SKM-1 (cell line): Measurements from ENCODE around the gene IL16.
"Not testable (repeated sequence)": the region's sequence is repeated elsewhere in the genome, so short reads cannot be mapped to it uniquely, and the experiment has no call there.

Source experiments
- DNase-seq: peaks from one replicate; lab custom pipeline; 2025; ENCODE audit not compliant: unreplicated experiment; lab: John Stamatoyannopoulos, UW

The IL16 gene

DNA sequence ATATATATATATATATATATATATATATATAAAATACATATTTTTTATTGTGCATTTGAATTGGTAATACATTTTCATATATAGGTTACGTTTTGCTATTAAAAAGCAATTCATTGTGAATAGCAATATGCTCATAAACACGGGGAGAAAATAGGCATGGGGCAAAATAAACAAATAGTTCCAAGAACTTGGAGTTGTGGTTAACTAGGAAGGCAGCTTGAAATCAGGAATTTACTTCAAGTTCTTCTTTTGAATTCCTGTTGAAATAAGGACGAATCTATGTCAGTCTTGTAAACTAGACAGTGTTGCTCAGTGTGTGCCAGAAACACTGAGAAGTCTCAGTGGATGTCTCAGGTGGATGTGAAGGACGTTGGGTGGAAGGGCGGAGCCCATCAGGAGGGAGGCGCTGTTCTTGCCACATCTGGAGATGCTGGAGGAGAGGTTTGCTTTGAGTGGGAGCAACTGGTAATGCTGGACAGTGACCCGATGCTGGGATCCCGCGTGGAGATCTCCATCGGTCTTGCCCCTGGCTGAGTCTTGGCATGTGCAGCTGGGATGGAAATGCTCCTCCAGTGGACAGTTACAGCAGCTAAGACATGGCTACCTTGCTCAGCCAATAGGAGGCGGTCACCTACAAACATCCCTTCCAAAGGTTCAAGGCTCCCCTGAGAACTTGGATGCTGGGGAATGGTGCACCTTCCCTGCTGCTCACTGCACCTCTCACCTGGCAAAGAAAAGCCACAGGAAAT, 2.5 kb downstream of the IL16 start:
- no peak for DNase-seq

DNA sequence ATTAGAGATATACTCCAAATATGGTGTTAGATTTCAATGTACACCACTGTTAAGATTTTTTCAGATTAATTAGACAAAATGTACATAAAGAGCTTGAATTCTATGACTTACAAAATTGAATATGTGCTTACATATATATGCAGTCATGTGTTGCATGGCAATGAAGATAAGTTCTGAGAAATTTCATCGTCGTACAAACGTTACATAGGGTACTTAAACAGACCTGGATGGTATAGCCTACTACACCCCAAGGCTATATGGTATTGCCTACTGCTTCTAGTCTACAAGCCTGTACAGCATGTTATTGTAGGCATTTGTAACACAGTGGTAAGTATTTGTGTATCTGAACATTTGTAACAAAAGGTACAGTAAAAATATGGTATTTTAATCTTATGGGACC, 9.3 kb downstream of the IL16 start:
- DNase-seq, result no peak

DNA sequence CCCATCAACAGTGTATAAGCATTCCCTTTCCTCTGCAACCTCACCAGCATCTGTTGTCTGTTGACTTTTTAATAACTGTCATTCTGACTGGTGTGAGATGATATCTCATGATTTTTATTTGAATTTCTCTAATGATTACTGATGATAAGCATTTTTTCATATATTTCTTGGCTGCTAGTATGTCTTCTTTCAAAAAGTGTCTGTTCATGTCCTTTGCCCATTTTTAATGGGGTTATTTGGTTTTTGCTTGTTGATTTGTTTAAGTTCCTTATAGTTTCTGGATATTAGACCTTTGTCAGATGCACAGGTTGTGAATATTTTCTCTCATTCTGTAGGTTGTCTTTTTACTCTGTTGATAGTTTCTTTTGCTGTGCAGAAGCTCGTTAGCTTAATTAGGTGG, 11.3 kb downstream of the IL16 start:
- not testable (repeated sequence) for DNase-seq

DNA sequence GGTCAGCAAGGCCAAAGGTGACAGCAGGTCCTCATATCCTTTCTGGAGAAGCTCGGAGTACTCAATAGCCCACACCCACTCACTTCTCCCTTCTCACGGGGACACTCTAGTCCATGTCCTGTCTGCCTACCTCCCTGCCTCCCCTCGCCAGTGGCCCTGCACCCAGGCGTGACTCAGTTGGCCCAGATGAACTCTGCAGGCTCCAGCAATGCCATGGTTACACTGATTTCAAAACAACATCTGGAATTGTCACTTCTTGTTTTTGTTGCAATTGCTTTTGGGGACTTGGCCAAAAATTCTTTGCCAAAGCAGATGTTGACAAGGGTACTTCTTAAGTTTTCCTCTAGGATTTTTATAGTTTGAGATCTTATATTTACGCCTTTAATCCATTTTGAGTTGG, 13.0 kb downstream of the IL16 start:
- no peak for DNase-seq

DNA sequence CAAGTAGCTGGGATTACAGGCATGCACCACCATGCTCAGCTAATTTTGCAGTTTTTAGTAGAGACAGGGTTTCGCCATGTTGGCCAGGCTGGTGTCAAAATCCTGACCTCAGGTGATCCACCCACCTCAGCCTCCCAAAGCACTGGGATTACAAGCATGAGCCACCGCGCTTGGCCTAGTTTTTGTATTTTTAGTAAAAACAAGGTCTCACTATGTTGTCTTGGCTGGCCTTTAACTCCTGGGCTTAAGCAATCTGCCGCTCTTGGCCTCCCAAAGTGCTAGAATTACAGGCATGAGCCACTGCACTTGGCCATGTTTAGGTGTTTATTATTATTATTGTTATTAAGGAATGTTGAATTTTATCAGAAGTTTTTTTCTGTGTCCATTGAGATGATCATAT, 14.7 kb downstream of the IL16 start:
- no peak for DNase-seq

DNA sequence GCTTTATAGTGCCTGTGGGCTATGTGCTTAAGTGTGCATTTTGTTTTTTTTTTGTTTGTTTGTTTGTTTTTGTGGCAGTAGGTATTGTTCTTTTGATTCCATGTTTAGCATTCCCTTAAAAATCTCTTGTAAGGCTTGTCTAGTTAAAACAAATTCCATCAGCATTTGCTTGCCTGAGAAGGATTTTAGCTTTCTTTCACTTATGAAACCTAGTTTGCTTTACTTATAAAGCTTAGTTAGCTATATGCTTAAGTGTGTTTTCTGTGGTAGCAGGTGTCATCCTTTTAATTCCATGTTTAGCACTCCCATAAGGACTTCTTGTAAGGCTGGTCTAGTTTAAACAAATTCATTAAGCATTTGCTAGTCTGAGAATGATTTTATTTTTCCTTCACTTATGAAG, 17.3 kb downstream of the IL16 start:
- no peak for DNase-seq

DNA sequence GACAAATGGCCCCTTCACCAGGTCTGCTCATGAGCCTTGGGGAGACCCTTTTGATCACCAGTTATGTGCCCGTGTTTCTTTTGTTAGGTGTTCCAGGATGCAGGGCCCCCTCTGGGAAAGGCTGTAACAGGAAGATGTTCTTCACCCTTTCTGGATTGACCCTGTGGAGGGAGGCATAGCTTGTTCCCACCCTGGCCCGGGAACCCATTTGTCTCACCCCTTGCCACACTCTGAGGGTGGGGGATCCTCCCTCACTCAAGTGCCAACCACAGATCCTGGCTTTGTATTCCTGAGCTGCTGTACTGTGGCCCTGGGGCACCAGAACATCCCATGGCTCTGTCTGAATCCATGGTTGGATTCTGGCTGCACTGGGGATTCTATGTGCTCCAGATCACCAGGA, 18.9 kb downstream of the IL16 start:
- DNase-seq, result no peak

DNA sequence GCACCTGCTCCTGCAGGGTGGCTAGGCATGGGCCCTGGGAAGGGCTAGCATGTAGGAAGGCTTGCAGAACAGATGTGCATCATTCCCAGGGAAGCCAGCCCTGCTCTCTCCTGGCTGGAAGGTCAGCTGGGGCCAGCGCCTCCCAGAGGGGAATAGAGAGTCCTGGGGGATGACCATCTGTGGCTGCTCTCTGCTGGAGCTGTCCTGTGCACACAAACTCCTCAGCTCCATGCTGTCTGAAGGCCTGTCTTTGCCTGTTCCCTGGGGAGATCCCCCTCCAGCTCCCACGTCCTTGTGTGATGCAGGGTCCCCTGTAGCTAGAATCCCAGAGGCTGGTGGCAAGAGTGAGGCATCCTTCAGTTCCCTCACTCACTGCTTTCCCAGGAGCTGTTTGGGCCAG, 19.3 kb downstream of the IL16 start:
- DNase-seq, result no peak

DNA sequence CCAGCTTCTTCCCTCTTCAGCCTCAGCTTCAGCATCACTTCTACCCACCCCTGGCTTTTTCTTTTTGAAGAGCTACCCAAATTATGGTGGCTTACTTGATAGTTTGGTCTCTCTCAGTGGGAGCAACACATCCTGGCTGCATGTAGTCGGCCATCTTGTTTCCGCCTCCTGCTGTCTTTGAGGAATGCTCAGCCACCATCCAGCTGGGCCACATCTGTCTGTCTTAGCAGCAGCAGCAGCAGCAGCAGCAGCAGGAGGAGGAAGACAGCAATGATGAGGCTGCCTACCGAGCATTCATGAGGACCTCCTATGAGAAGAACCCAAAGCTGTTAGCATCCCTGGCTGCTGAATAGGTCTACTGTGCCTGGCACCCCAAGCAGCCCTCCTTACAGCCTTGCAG, 19.7 kb downstream of the IL16 start:
- DNase-seq, result no peak

DNA sequence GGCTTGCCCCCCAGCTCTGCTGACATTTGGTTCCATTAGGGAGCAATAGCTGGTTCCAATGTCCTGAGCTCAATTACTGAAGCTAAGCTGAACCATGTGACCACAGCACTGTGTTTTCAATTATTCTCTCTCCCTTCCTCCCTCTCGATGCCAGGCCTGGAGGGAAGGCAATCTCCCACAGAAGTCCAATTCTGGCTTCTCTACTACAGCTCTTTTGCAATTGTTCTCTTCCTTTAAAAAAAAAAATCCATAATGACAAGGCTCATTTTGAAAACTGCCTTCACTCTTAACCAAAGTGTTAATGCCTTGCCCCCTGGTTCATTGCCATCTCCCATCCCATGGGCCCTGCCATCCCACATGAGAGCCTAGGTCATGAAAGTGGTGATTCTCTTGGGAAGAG, 24.8 kb downstream of the IL16 start:
- no peak for DNase-seq

DNA sequence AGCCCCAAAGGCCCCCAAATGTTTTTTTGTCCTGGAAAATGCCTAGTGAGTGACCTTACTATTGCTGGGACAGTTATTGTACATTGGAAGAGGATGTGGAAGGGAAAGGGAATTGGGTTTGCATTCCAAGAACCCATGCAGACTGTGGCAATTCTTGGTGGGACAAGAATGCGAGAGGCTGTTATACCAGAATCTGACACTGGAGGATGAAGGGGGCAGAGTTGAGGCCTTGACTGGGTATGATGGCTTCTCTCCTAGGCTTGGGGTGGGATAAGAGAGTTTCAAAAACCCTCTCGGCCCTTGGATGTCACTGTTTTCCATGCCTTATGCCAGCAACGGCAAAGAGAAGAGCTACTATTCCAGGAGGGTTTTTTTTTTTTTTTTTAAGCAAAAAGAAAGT, 25.3 kb downstream of the IL16 start:
- DNase-seq, result no peak

DNA sequence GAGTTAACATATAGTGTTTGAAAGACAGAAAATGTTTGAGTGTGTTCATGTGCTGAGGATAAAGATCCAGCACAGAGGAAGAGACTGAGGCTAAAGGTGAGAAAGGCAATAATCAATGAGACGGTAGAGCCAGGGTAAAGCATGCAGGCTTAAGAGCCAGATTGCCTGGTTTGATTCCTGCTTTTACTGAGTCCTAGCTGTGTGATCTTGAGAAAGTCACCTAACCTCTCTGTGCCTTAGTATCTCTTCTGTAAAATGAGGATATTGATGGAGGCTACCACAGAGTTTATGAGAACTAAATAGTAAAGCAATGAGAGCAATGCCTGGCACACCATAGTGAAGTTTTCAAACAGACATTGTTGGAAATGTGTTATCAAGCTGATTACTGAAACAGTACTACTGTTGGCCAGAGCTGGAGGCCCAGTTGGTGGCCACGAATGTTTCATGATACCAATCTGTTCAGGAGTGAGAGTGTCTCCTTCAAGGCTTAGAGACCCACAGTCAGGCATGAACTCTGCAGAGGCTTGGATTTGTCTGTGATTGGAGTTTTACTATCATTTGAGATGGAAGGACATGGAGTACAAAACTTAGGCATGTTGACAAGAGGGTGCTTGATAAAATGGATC, 26.8 kb downstream of the IL16 start:
- DNase-seq, result no peak

DNA sequence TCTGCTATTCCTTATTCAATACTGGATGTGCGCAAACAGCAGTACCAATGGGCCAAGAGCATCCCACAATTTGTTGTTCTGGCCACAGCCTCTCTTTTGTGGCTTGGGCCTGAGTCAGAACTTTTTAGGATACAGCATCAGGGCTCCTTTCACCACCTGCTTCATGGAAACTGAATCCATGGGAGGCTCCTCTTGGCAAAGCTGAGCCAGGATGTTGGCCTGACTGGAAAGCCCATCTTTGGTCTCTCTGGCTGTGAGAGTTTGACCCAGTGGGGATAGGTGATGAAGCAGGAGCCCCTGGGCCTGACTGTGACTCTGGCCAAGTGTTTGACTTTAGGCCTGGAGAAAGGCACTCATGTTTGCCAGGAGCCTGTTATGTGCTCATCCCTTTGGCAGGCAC, 27.6 kb downstream of the IL16 start:
- no peak for DNase-seq

DNA sequence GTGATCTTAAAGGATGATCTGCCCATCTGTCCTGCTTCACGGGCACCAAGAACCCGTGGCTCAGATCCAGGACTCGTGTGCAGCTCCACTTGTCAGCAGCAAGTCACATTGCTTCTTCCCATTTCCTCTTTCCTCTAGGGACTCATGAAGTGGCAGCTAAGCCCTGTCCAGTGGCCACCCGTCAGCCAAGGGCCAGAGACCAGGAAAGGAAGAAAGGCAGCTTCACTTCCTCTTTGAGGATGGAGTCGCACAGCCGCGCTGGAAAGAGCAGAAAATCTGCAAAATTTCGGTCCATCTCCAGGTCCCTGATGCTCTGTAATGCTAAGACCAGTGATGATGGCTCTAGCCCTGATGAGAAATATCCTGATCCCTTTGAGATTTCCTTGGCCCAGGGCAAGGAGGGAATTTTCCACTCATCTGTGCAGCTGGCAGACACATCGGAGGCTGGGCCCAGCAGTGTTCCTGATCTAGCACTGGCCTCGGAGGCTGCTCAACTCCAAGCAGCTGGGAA, 28.5 kb downstream of the IL16 start:
- DNase-seq, result no peak

DNA sequence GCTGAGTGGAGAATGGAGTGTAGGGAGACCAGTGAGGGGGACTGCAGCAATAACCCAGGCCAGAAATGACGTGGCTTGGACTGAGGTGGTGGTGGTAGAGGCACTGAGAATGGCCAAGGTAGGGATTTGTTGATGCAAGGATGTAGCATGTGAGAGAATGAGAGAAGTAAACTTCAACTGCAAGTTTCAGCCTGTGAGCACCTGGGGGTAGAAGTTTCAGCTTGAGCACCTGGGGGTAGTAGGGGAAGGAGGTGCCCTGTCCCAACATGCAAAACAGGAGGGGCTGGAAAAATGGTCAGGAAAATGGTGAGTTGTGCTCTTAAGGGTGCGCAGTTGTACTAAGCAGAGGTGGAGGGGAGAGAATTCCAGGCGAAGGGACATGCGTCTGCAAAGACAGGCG, 31.0 kb downstream of the IL16 start:
- DNase-seq, result no peak

DNA sequence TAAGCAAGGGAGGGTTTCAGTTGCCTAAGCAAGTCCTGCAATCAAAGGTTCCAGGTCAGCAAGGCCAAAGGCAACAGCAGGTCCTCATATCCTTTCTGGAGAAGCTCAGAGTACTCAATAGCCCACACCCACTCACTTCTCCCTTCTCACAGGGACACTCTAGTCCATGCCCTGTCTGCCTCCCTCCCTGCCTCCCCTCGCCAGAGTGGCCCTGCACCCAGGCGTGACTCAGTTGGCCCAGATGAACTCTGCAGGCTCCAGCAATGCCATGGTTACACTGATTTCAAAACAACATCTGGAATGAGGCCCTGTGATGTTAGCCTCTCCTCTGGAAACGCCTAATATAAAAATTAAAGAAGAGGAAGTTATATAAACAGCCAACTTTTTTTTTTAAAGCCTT, 32.9 kb downstream of the IL16 start:
- no peak for DNase-seq

DNA sequence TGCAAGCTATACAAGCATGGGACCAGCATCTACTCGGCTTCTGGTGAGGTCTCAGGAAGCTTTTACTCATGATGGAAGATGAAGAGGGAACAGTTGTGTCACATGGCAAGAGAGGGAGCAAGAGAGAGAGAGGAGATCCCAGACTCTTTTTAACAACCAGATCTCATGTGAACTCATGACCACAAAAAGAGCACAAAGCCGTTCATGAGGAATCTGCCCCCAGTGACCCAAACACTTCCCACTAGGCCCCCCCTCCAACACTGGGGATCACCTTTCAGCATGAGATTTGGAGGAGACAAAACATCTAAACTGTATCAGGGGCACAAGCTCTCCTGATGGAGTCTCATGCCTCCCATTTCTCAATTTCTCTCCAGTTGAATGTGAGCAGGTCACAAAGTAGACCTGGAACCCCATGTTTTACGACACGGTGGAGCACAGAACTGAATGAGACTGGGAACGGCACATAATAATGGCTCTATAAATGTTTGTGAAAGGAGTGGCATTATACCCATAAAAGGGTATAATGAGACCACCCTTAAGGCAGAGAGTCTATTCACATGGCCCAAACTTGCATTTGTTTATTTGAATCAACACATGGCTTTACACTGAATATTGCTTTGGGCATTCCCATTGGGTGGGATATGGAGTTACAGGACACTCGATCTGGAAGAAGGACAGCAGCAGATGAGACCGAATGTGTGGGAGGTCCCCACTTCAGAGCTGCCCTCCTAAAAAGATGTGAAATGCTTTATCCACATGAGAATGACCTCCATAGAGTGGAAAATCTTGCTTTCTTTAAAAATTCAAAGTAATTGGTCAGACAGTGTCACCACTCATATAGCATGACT, 38.8 kb downstream of the IL16 start:
- DNase-seq, result no peak

DNA sequence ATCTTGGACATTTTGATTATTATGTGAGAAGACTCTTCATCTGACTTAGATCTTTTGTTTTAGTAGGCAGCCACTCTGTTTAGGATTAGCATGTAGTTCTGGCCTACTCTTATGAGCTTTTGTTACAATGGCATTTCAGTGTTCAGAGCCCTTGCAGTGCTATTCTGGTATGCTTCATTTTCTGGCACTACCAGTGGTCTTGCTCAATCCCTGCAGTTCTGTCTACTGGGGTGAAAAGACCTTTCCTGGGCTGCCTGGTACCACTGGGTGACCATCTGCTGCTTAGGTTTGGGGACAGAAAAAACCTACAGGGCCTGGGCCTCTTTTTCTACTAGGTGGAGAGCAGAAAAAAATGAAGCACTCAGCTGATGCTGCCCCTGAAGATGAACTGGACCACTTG, 42.5 kb downstream of the IL16 start:
- DNase-seq, result no peak

DNA sequence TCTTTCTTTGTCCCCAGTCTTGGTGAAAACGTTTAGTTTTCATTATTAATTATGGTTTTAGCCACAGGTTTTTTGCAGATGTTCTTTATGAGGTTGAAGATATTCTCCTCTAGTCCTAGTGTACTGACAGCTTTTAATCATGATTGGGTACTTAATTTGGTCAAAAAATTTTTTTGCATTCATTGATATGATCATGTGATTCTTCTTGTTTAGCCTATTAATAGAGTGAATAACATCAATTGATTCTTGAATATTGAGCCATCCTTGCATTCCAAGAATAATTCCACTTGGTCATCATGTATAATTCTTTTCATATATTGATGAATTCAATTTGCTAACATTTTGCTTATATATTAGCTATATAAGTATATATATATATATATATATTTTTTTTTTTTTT, 46.1 kb downstream of the IL16 start:
- DNase-seq, result no peak

DNA sequence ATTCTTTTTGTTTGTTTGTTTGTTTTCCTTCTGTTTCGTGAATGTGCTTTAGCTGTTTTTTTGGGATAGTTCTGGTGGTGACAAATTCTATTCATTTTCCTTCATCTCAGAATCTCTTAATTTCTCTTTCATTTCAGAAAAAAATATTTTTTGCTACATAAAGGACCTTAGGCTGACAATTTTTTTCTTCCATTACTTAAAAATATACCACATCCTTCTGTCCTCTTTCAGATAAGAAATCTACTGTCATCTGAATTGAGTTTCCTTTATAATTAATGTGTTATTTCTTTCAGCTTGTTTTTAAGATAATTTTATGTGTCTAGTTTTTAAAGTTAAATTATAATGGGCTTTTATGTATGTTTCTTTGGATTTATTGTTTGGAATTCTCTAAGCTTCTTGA, 47.6 kb downstream of the IL16 start:
- no peak for DNase-seq

DNA sequence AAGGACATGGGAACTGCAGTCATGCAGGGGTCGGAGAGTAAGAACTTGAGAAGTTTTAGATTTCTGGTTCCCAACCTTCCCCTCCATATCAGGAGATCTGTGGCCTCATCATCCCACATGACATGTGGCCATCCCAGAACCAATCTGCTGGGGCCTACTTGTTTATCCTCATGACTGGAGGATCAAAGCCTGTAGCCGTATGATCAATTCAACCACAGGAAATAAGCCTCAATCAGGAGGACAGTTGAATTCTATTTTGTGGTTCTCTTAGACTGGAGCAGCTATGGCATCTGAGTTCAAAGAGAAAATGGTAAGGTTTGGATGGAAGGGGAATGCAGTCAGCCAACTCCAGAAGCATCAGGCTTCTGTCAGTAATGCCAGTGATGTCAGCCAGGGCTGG, 57.2 kb downstream of the IL16 start:
- no peak for DNase-seq
